Body of pancreas (tissue), 4 donors: ENCODE results near the gene NRG3.

Experiments
- POLR2A ChIP-seq, 3 donors: fragments of 450-650 bp; IDR thresholded peaks; one replicate each; pipeline ENCODE4 v1.6.1; 2016; ENCODE audit warnings: antibody characterized with exemption in 3 of 3, mild to moderate bottlenecking in 2 of 3
- TF ChIP-seq, protein P1 (sequence below), 7 experiments: fragments of 450-650 bp in 4 of 7; fragments of 200-600 bp in 3 of 7; sonication (generic) in 3 of 7; IDR thresholded peaks; one replicate each; pipeline ENCODE4 v1.5.1; 2016 to 2019; ENCODE audit warnings: antibody characterized with exemption in 7 of 7

- TF ChIP-seq POLR2A (IDR thresholded peaks at IDR 0.05), result no peak
- TF ChIP-seq, protein P1, sequence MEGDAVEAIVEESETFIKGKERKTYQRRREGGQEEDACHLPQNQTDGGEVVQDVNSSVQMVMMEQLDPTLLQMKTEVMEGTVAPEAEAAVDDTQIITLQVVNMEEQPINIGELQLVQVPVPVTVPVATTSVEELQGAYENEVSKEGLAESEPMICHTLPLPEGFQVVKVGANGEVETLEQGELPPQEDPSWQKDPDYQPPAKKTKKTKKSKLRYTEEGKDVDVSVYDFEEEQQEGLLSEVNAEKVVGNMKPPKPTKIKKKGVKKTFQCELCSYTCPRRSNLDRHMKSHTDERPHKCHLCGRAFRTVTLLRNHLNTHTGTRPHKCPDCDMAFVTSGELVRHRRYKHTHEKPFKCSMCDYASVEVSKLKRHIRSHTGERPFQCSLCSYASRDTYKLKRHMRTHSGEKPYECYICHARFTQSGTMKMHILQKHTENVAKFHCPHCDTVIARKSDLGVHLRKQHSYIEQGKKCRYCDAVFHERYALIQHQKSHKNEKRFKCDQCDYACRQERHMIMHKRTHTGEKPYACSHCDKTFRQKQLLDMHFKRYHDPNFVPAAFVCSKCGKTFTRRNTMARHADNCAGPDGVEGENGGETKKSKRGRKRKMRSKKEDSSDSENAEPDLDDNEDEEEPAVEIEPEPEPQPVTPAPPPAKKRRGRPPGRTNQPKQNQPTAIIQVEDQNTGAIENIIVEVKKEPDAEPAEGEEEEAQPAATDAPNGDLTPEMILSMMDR (IDR thresholded peaks at IDR 0.05), result no peak
Measured at GRCh38 chr10:82576093-82576492, 701.1 kb downstream of the NRG3 start.
